DOHH2 (cell line): ENCODE results near the gene AR.

Source experiments
- H3F3A ChIP-seq: fragments of 200-600 bp; sonication (generic), shearing (Covaris generic); 2 replicates; pipeline ENCODE4 v1.6.0; 2016; ENCODE audit warnings: antibody characterized with exemption, mild to moderate bottlenecking; ENCODE audit not compliant: control insufficient read depth, insufficient read depth
- H3K27ac ChIP-seq: fragments of 200-600 bp; sonication (generic); 2 replicates; pipeline ENCODE4 v1.5.1; 2014; ENCODE audit warnings: low read depth, mild to moderate bottlenecking, low read length, moderate library complexity
- H3K27me3 ChIP-seq: fragments of 200-600 bp; sonication (generic); 2 replicates; pipeline ENCODE4 v1.6.1; 2014; ENCODE audit warnings: mild to moderate bottlenecking, low read length, mixed read lengths; ENCODE audit not compliant: control insufficient read depth
- H3K36me3 ChIP-seq: fragments of 200-600 bp; sonication (generic); 2 replicates; pipeline ENCODE4 v1.6.1; 2014; ENCODE audit warnings: mild to moderate bottlenecking, low read length, moderate library complexity, mixed read lengths; ENCODE audit not compliant: control insufficient read depth
- H3K4me1 ChIP-seq: fragments of 200-600 bp; sonication (generic); 2 replicates; pipeline ENCODE4 v1.6.1; 2014; ENCODE audit warnings: mild to moderate bottlenecking, low read length, mixed read lengths; ENCODE audit not compliant: control insufficient read depth
- H3K4me2 ChIP-seq: fragments of 200-600 bp; sonication (generic); 2 replicates; pipeline ENCODE4 v1.6.0; 2014; ENCODE audit warnings: mild to moderate bottlenecking, low read length, moderate library complexity
- H3K4me3 ChIP-seq: fragments of 200-600 bp; sonication (generic); 2 replicates; pipeline ENCODE4 v1.5.1; 2014; ENCODE audit warnings: mild to moderate bottlenecking, low read length, mixed read lengths
- H3K79me2 ChIP-seq: fragments of 200-600 bp; sonication (generic); 2 replicates; pipeline ENCODE4 v1.6.1; 2014; ENCODE audit warnings: mild to moderate bottlenecking, low read length, mixed read lengths; ENCODE audit not compliant: control insufficient read depth
- H3K9me2 ChIP-seq: fragments of 200-600 bp; sonication (generic); replicated peaks from 2 replicates; pipeline ENCODE4 v1.6.1; 2014; ENCODE audit warnings: mild to moderate bottlenecking, low read length, mixed read lengths; ENCODE audit not compliant: control insufficient read depth
- H3K9me3 ChIP-seq: fragments of 200-600 bp; sonication (generic); 2 replicates; pipeline ENCODE4 v1.6.1; 2014; ENCODE audit warnings: antibody characterized with exemption, low read length, mixed read lengths; ENCODE audit not compliant: control insufficient read depth, insufficient read depth
- H4K20me1 ChIP-seq: fragments of 200-600 bp; sonication (generic); 2 replicates; pipeline ENCODE4 v1.6.0; 2014; ENCODE audit warnings: low read depth, mild to moderate bottlenecking, antibody characterized with exemption, low read length, moderate library complexity; ENCODE audit not compliant: control insufficient read depth, insufficient read depth
- CTCF ChIP-seq: fragments of 200-600 bp; sonication (generic); IDR thresholded peaks from one replicate; pipeline ENCODE4 v1.5.1; 2014; ENCODE audit warnings: antibody characterized with exemption, mild to moderate bottlenecking, low read depth, low read length; ENCODE audit not compliant: poor library complexity, severe bottlenecking
- EZH2phosphoT487 ChIP-seq: fragments of 200-600 bp; sonication (generic); IDR thresholded peaks from 2 replicates; pipeline ENCODE4 v1.6.1; 2017; ENCODE audit warnings: borderline replicate concordance, mild to moderate bottlenecking, antibody characterized with exemption, low read length, moderate library complexity, mixed read lengths

The AR gene

GRCh38 chrX:67718926-67719325, 175.1 kb downstream of the AR start:
- H3K27me3 ChIP-seq = no peaks in the 10 kb centered on the region
- TF ChIP-seq CTCF (no peak), EZH2phosphoT487 (no peak)
- no peaks in the 10 kb centered on the region for H3K9me2 ChIP-seq
- no peak overlapping the region for H3K27ac ChIP-seq
- H4K20me1 ChIP-seq = no peaks in the 10 kb centered on the region
- no peaks in the 10 kb centered on the region for H3F3A ChIP-seq
- no peaks in the 10 kb centered on the region for H3K79me2 ChIP-seq
- no peaks in the 10 kb centered on the region for H3K4me1 ChIP-seq
- no peaks in the 10 kb centered on the region for H3K36me3 ChIP-seq
- H3K4me2 ChIP-seq = no peak overlapping the region
- H3K4me3 ChIP-seq = no peak overlapping the region
- no peaks in the 10 kb centered on the region for H3K9me3 ChIP-seq

- Histone ChIP-seq H3K36me3 (no peaks in the 10 kb centered on the region), H3K4me2 (no peak overlapping the region), H3K9me3 (no peaks in the 10 kb centered on the region), H4K20me1 (no peaks in the 10 kb centered on the region), H3K9me2 (no peaks in the 10 kb centered on the region), H3K27ac (no peak overlapping the region), H3K4me1 (no peaks in the 10 kb centered on the region), H3K79me2 (no peaks in the 10 kb centered on the region), H3K27me3 (no peaks in the 10 kb centered on the region), H3K4me3 (no peak overlapping the region), H3F3A (no peaks in the 10 kb centered on the region)
- TF ChIP-seq CTCF (no peak), EZH2phosphoT487 (no peak)
These were observed 176.5 kb downstream of the AR start for GRCh38 chrX:67720344-67720743.

- Histone ChIP-seq H3K27me3 (no peaks in the 10 kb centered on the region), H3K79me2 (no peaks in the 10 kb centered on the region), H3F3A (no peaks in the 10 kb centered on the region), H3K36me3 (no peaks in the 10 kb centered on the region), H3K4me2 (no peak overlapping the region), H3K4me3 (no peak overlapping the region), H4K20me1 (no peaks in the 10 kb centered on the region), H3K9me2 (no peaks in the 10 kb centered on the region), H3K4me1 (no peaks in the 10 kb centered on the region), H3K9me3 (no peaks in the 10 kb centered on the region), H3K27ac (no peak overlapping the region)
- TF ChIP-seq CTCF = no peak
- no peak for TF ChIP-seq EZH2phosphoT487
These were observed 177.5 kb downstream of the AR start for GRCh38 chrX:67721321-67721720.
